Measurements from ENCODE around the gene RAI1.

RAI1 gene

DNA sequence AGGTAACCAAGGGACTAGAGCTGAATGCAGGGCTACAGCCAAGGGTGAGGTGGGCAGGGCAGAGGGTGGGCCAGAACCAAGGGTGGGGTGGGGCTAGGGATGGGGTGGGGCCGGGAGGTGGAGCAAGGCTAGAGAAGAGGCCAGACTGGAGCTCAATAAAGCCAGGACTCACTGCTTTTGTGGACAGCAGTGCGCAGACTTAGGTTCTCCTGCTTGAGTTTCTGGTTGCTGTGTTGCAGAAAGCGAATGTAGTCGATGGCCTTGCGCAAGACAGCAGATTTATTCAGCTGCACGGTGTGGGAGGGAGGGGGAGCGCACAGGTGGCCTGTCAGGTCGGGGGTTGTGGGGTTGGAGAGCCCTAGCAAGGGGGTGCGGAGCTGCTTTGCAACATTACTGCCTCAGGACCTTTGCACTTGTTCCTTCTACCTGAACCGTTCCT lies 136.8 kb downstream of the RAI1 start:
- Histone ChIP-seq H3K36me3 (ENCODE audit: control insufficient read depth, insufficient read depth, low read length) (peaks cover 66% of the 10 kb centered on the region), H3K27ac (ENCODE audit: low read depth, low read length) (no peak overlapping the region), H3K9ac (ENCODE audit: low read length) (no peak overlapping the region), H3K27me3 (ENCODE audit: control insufficient read depth, insufficient read depth, low read length) (peaks cover 13% of the 10 kb centered on the region), H3K4me3 (ENCODE audit: low read depth, low read length) (no peak overlapping the region), H3K9me3 (ENCODE audit: control insufficient read depth, insufficient read depth, low read depth, low read length) (no peaks in the 10 kb centered on the region), H3K4me1 (ENCODE audit: control insufficient read depth, insufficient read depth, low read length) (peaks cover 38% of the 10 kb centered on the region)

DNA sequence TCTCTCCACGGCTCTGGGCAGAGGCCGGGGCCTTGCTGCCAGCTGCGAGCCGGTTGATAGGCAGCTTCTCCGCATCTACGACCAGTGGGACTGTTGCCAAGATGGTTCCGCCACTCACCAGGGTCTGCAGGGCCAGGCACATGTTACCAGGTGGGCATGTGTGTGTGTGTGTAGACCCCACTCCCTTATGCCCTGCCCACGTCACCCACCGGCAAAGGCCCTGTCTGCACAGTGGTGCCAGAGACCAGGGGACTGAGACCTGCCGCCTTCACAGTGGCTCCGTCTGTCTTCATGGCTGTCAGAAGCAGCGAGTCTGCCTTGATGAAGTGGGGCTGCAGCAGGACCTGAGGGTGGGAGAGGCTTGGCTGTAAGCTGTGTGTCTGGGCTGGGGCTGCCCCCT lies 137.9 kb downstream of the RAI1 start:
- Histone ChIP-seq H3K27me3 (ENCODE audit: control insufficient read depth, insufficient read depth, low read length) (peaks cover 14% of the 10 kb centered on the region), H3K4me3 (ENCODE audit: low read depth, low read length) (no peak overlapping the region), H3K36me3 (ENCODE audit: control insufficient read depth, insufficient read depth, low read length) (peaks cover 57% of the 10 kb centered on the region), H3K27ac (ENCODE audit: low read depth, low read length) (no peak overlapping the region), H3K9ac (ENCODE audit: low read length) (no peak overlapping the region), H3K4me1 (ENCODE audit: control insufficient read depth, insufficient read depth, low read length) (peaks cover 44% of the 10 kb centered on the region), H3K9me3 (ENCODE audit: control insufficient read depth, insufficient read depth, low read depth, low read length) (no peaks in the 10 kb centered on the region)

DNA sequence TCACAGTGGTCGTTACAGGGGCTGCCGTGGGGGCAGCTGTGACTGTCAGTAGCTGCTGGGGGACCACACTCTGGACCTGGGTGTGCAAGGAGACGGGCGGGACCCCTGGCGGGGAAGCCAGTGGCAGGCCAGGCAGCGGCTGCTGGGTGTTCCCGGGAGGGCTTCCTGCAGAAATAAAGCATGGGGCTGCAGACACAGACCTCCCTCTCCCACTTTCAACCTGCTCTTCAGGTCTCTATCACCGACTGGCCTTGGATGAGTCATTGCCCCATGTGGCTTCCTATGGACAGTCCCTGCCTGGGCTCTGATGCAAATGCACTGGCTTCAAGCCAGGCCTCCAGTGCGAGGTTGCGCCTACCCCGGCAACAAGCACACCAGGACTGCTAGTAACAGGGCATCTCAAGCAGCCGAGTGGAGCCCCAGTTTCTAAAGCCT lies 138.3 kb downstream of the RAI1 start:
- H3K27me3 ChIP-seq (ENCODE audit: control insufficient read depth, insufficient read depth, low read length), result peaks cover 14% of the 10 kb centered on the region
- H3K9me3 ChIP-seq (ENCODE audit: control insufficient read depth, insufficient read depth, low read depth, low read length), result no peaks in the 10 kb centered on the region
- H3K27ac ChIP-seq (ENCODE audit: low read depth, low read length), result no peak overlapping the region
- H3K36me3 ChIP-seq (ENCODE audit: control insufficient read depth, insufficient read depth, low read length), result peaks cover 52% of the 10 kb centered on the region
- H3K4me1 ChIP-seq (ENCODE audit: control insufficient read depth, insufficient read depth, low read length), result peaks cover 48% of the 10 kb centered on the region
- H3K9ac ChIP-seq (ENCODE audit: low read length), result no peak overlapping the region
- no peak overlapping the region for H3K4me3 ChIP-seq (ENCODE audit: low read depth, low read length)

DNA sequence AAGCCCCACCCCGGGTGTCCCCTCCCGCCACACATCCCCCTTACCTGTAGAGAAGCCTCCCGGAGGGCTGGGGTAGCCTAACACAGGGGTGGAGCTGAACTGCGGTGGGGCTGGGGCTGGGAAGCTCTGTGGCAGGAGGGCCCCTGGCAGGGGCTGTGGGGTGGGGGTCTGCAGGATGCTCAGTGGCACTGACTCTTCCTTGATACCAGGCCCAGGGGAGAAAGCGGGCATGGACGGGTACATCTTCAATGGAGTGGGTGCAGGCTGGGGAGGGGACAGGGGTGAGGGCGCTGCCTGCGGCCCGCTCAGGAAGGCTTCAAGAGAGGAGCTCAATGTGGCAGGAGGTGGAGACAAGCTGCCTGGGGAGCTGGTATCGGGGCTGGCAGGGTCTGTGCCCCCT lies 138.8 kb downstream of the RAI1 start:
- no peak overlapping the region for H3K9ac ChIP-seq (ENCODE audit: low read length)
- H3K36me3 ChIP-seq (ENCODE audit: control insufficient read depth, insufficient read depth, low read length), result peaks cover 47% of the 10 kb centered on the region
- no peaks in the 10 kb centered on the region for H3K9me3 ChIP-seq (ENCODE audit: control insufficient read depth, insufficient read depth, low read depth, low read length)
- H3K4me3 ChIP-seq (ENCODE audit: low read depth, low read length), result no peak overlapping the region
- H3K27me3 ChIP-seq (ENCODE audit: control insufficient read depth, insufficient read depth, low read length), result peaks cover 14% of the 10 kb centered on the region
- peaks cover 53% of the 10 kb centered on the region for H3K4me1 ChIP-seq (ENCODE audit: control insufficient read depth, insufficient read depth, low read length)
- no peak overlapping the region for H3K27ac ChIP-seq (ENCODE audit: low read depth, low read length)

DNA sequence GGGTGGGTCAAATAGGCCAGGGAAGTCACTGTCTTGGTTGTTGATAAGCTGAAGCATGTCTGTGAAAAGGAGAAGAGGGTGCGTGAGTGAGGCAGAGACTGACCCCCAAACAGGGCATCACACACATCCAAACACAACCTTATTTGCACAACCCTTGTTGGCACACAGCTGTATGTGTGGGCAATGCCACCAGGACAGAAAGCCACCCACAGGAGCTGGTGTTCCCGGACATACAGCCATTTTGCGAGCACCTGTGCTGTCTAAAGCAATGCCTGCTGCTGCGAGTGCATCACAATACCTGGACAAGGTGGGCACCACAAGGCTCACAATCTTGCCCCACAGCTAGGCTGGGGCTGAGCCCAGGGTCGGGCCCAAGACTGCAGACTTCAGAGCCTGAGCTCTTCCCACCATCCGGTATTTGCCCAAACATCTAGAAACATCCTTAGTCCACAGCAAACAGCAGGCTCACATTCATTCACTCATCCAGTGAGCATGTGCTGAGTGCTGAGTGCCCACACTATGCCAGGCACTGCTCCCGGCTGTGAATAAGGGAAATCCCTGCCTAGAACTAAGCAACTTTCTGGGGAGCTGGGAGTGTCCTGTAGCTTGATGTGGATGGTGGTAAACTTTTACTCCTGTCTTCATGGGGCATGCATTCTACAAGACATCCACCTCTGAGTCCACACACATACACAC lies 139.4 kb downstream of the RAI1 start:
- Histone ChIP-seq H3K4me1 (ENCODE audit: control insufficient read depth, insufficient read depth, low read length) (peaks cover 54% of the 10 kb centered on the region), H3K9me3 (ENCODE audit: control insufficient read depth, insufficient read depth, low read depth, low read length) (no peaks in the 10 kb centered on the region), H3K27me3 (ENCODE audit: control insufficient read depth, insufficient read depth, low read length) (peaks cover 14% of the 10 kb centered on the region), H3K4me3 (ENCODE audit: low read depth, low read length) (no peak overlapping the region), H3K27ac (ENCODE audit: low read depth, low read length) (no peak overlapping the region), H3K36me3 (ENCODE audit: control insufficient read depth, insufficient read depth, low read length) (peaks cover 42% of the 10 kb centered on the region), H3K9ac (ENCODE audit: low read length) (no peak overlapping the region)

DNA sequence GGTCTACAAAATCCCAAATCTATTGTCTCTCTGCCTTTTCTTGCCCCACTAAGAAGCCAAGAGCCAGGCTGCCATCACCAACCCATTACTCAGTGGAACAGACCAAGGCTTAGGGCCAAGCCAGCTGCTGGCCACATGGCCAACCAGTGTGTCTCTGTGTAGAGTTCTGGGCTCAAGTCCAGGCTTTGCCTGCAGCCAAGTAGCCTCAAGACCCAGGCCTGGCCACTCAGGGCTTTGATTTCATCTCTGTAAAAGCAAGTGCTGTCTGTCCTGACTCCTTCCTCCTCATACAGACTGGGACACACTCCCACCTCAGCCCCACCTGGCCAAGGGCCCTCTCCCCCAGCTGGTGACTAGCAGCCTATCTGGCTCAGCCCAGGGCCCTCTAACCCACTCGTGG lies 140.9 kb downstream of the RAI1 start:
- H3K4me3 ChIP-seq (ENCODE audit: low read depth, low read length), result no peak overlapping the region
- no peak overlapping the region for H3K9ac ChIP-seq (ENCODE audit: low read length)
- H3K4me1 ChIP-seq (ENCODE audit: control insufficient read depth, insufficient read depth, low read length), result peaks cover 59% of the 10 kb centered on the region
- peaks cover 27% of the 10 kb centered on the region for H3K36me3 ChIP-seq (ENCODE audit: control insufficient read depth, insufficient read depth, low read length)
- no peaks in the 10 kb centered on the region for H3K9me3 ChIP-seq (ENCODE audit: control insufficient read depth, insufficient read depth, low read depth, low read length)
- peaks cover 14% of the 10 kb centered on the region for H3K27me3 ChIP-seq (ENCODE audit: control insufficient read depth, insufficient read depth, low read length)
- H3K27ac ChIP-seq (ENCODE audit: low read depth, low read length), result no peak overlapping the region

DNA sequence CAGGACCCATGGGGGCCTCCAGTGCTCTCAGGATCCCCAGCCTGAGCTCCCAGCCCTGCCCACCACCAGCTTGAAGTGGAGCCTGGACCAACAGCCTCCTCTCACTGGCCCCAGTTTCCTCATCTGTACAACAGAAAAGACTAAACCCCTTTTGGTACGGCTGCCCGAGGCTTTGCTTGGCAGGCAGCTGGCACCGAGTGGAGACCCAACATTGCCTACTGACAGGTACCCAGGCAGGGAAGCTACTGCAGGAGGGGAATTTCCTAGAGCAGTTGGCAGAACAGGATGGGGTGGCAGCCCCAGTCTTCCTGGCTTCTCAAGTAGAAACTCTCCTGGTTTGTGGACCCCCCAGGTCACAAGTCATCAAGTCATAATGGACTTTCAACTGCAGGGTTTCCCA lies 141.4 kb downstream of the RAI1 start:
- peaks cover 58% of the 10 kb centered on the region for H3K4me1 ChIP-seq (ENCODE audit: control insufficient read depth, insufficient read depth, low read length)
- no peaks in the 10 kb centered on the region for H3K9me3 ChIP-seq (ENCODE audit: control insufficient read depth, insufficient read depth, low read depth, low read length)
- H3K9ac ChIP-seq (ENCODE audit: low read length), result no peak overlapping the region
- peaks cover 14% of the 10 kb centered on the region for H3K27me3 ChIP-seq (ENCODE audit: control insufficient read depth, insufficient read depth, low read length)
- no peak overlapping the region; the same call in 1 of the 2 replicates for H3K4me3 ChIP-seq (ENCODE audit: low read depth, low read length)
- H3K36me3 ChIP-seq (ENCODE audit: control insufficient read depth, insufficient read depth, low read length), result peaks cover 23% of the 10 kb centered on the region
- H3K27ac ChIP-seq (ENCODE audit: low read depth, low read length), result no peak overlapping the region

DNA sequence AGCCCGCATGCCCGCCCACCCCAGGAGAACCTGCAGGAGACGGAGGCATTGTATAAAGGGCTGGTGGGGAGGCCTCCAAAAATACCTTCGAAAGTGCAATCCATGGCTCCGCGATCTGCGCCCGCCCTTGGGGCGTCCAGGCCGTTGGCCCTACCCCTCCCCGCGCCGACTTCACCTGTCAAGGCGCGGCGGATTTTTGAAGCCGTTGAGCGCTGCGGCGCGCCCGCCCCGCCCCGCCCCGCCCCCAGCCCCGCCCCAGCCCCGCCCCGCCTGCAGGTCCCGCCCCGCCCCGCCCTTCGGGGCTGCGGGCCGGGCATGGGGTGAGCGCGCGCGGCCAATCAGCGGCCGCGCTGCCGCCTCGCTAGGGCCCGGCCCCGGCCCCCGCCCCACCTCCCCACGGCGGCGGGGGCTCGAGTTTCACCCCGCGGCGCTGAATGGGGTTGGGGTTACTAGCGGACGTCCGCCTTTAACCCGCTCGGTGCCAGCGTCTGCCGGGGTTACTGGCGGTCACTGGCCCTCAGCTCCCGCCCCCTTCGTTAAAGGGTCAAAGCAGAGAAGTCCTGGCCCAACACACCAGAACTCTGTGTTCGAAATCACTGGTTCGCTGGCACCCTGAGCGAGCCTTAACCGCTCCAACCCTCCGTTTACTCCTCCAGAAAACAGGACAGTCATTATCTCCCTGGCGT lies 142.3 kb downstream of the RAI1 start:
- H3K4me3 ChIP-seq (ENCODE audit: low read depth, low read length), result peak overlapping the region; percentile 54
- H3K9me3 ChIP-seq (ENCODE audit: control insufficient read depth, insufficient read depth, low read depth, low read length), result no peaks in the 10 kb centered on the region
- peak overlapping the region; percentile 67; the same call in 1 of the 2 replicates for H3K27ac ChIP-seq (ENCODE audit: low read depth, low read length)
- peak overlapping the region; percentile 48 for H3K9ac ChIP-seq (ENCODE audit: low read length)
- peaks cover 50% of the 10 kb centered on the region for H3K4me1 ChIP-seq (ENCODE audit: control insufficient read depth, insufficient read depth, low read length)
- peaks cover 14% of the 10 kb centered on the region for H3K36me3 ChIP-seq (ENCODE audit: control insufficient read depth, insufficient read depth, low read length)
- peaks cover 14% of the 10 kb centered on the region for H3K27me3 ChIP-seq (ENCODE audit: control insufficient read depth, insufficient read depth, low read length)

DNA sequence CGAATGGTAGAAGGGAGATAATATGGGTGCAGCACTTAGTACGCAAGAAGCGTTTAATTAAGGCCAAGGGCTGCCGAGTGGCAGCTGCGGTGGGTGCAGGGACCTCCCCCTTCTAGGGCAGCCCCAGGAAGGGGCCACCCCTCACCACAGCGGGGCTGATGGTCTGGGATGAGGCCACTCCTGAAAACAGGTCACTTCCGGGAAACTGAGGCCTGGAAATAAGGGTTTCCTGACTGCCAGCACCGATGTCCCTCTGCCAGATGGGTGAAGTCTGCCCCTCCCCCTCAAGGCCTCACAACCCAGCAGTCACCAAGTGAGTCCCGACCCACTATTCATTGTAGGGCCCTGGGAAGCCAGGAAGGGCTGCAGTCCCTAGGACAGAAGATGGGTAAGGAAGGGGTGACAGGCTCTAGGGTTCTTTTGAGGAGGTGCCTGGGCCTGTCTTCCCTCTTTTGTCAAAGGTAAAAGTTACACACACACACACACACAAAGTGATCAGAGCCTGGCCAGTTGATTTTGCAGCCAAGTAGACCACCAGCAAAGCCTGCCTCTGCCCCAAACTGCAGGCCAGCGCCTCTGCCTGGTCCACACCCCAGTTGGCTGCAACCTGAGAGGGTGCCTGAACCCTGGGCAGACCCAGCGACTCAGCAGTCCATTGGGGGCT lies 143.0 kb downstream of the RAI1 start:
- Histone ChIP-seq H3K27ac (ENCODE audit: low read depth, low read length) (peak overlapping the region; percentile 67; the same call in 1 of the 2 replicates), H3K9ac (ENCODE audit: low read length) (peak overlapping the region; percentile 48), H3K27me3 (ENCODE audit: control insufficient read depth, insufficient read depth, low read length) (peaks cover 14% of the 10 kb centered on the region), H3K9me3 (ENCODE audit: control insufficient read depth, insufficient read depth, low read depth, low read length) (no peaks in the 10 kb centered on the region), H3K4me1 (ENCODE audit: control insufficient read depth, insufficient read depth, low read length) (peaks cover 47% of the 10 kb centered on the region), H3K4me3 (ENCODE audit: low read depth, low read length) (peak overlapping the region; percentile 35), H3K36me3 (ENCODE audit: control insufficient read depth, insufficient read depth, low read length) (peaks cover 8% of the 10 kb centered on the region)

DNA sequence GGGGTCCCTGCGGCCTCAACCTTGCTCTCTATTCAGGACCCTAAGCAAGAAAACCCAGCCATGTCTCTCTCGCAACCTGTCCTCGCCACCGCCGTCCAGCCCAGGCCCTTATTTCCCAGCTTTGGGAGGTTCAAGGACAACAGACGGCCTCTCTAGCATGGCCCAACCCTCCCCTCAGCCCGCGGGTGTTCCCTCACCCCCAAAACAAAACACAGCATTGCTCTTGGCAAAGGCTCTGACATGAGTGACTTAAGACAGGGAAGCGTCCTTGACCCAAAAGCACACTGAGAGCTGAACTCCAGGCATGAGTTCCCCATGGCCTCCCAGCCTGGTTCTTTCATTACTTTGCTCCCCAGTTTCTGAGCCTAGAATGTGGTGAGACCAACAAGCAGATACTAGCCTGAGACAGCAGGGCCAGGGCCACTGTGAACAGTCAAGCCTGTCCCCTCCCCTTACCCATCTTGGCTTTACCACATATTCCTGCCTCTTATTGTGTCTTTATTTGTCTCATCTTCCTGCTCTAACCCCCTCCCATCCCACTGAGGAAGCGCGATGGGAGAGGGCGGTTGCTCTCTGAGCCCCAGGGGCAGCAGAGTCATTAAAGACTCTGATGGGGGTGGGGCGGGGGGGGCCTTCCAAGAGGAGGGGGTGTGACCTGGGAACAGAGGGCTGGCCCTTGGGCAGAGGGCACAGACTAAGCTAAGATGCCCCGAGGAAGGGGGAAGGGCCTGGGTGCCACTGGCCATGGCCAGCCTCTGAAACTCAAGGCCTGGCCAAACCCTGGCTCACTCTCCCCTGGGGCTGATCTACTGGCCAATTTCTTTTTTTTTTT lies 143.7 kb downstream of the RAI1 start:
- Histone ChIP-seq H3K27ac (ENCODE audit: low read depth, low read length) (no peak overlapping the region; the same call in 1 of the 2 replicates), H3K4me1 (ENCODE audit: control insufficient read depth, insufficient read depth, low read length) (peaks cover 42% of the 10 kb centered on the region), H3K9me3 (ENCODE audit: control insufficient read depth, insufficient read depth, low read depth, low read length) (no peaks in the 10 kb centered on the region), H3K9ac (ENCODE audit: low read length) (peak overlapping the region; percentile 48), H3K4me3 (ENCODE audit: low read depth, low read length) (0 out of 2 replicates have a peak overlapping the region, but pooled peaks have one; percentile 19), H3K36me3 (ENCODE audit: control insufficient read depth, insufficient read depth, low read length) (peaks cover 4% of the 10 kb centered on the region; the same call in 1 of the 2 replicates), H3K27me3 (ENCODE audit: control insufficient read depth, insufficient read depth, low read length) (peaks cover 14% of the 10 kb centered on the region)
